ENCODE results near the gene RPS14. TPM values are rescaled to one million over a fixed set of nuclear protein-coding genes. Genes with fewer than 3 reads are reported as not detected.

The RPS14 gene
- total and polyA plus RNA-seq, 2 of the 8 experiments (the other 6 are each of a cell fraction or from before 2014, with no cell fraction given) = 2,548 to 6,423 TPM

GRCh38 chr5:150407096-150407720 lies 42.3 kb downstream of the RPS14 start (continued):
- TF ChIP-seq ATF2 (IDR thresholded peaks at IDR 0.05; ENCODE audit: low read length) (no peak), SIX5 (IDR thresholded peaks at IDR 0.05; ENCODE audit: low read depth, low read length) (no peak), PHF8 (conservative IDR thresholded peaks at IDR 0.05; ENCODE audit: low read depth, low read length) (no peak)
